MCF 10A (cell line): ENCODE measurements around the gene HTATSF1. TPM values are rescaled to one million over a fixed set of nuclear protein-coding genes. Genes with fewer than 3 reads are reported as not detected.

ENCODE experiments used
- BruUV-seq: library from RNA; stranded (reverse); fragments of 400-500 nt; replicated peaks from 2 replicates; lab custom pipeline; 2021; lab: Mats Ljungman, UMichigan
- CTCF ChIA-PET: fragments of 300-600 bp; sonication (Branson Sonifier 250); formaldehyde crosslinking; extraction: SDS; loops from one replicate; lab custom pipeline; 2021; ENCODE audit warnings: antibody characterized with exemption, inconsistent platforms; lab: Yijun Ruan, JAX
- POLR2A ChIA-PET: fragments of 300-600, 350-650 bp; sonication (Branson Sonifier 250); formaldehyde crosslinking; extraction: SDS; loops from one replicate; lab custom pipeline; 2020; ENCODE audit warnings: antibody characterized with exemption, inconsistent platforms; lab: Yijun Ruan, JAX
- DNase-seq: peaks from one replicate; pipeline ENCODE4 v3.0.0-alpha.2; 2018; ENCODE audit not compliant: unreplicated experiment
- H3K27ac Mint-ChIP-seq: one replicate; pipeline ENCODE4 v1.8.0; 2022; ENCODE audit warnings: mild to moderate bottlenecking, low read depth, mixed read lengths; ENCODE audit not compliant: unreplicated experiment
- H3K27me3 Mint-ChIP-seq: one replicate; pipeline ENCODE4 v1.8.0; 2022; ENCODE audit warnings: mixed read lengths; ENCODE audit not compliant: insufficient read depth, unreplicated experiment
- H3K36me3 Mint-ChIP-seq: one replicate; pipeline ENCODE4 v1.8.0; 2022; ENCODE audit warnings: mild to moderate bottlenecking, moderate library complexity, mixed read lengths; ENCODE audit not compliant: insufficient read depth, unreplicated experiment
- H3K4me1 Mint-ChIP-seq: one replicate; pipeline ENCODE4 v1.8.0; 2022; ENCODE audit warnings: mixed read lengths; ENCODE audit not compliant: insufficient read depth, unreplicated experiment
- H3K4me3 Mint-ChIP-seq: one replicate; pipeline ENCODE4 v1.8.0; 2022; ENCODE audit warnings: mild to moderate bottlenecking, moderate library complexity, mixed read lengths; ENCODE audit not compliant: unreplicated experiment
- H3K9me3 Mint-ChIP-seq: one replicate; pipeline ENCODE4 v1.8.0; 2022; ENCODE audit warnings: mixed read lengths; ENCODE audit not compliant: unreplicated experiment
- intact Hi-C: fragments of 100-400 bp; cut with micrococcal nuclease; formaldehyde crosslinking; loops from 2 replicates; pipeline ENCODE4 v1.14.1; 2022
- total RNA-seq: library from RNA; stranded (reverse); gene quantifications from 2 replicates; pipeline ENCODE4 v1.2.3, GENCODE V29; 2022
- TF ChIP-seq, protein P1 (sequence below): fragments of 200-600 bp; IDR thresholded peaks from one replicate; pipeline ENCODE4 v1.8.0; 2022; ENCODE audit warnings: antibody characterized with exemption, mild to moderate bottlenecking; ENCODE audit not compliant: unreplicated experiment

Gene HTATSF1
- total RNA-seq, 1 experiment from 2014 or later: 23.3 TPM

DNA sequence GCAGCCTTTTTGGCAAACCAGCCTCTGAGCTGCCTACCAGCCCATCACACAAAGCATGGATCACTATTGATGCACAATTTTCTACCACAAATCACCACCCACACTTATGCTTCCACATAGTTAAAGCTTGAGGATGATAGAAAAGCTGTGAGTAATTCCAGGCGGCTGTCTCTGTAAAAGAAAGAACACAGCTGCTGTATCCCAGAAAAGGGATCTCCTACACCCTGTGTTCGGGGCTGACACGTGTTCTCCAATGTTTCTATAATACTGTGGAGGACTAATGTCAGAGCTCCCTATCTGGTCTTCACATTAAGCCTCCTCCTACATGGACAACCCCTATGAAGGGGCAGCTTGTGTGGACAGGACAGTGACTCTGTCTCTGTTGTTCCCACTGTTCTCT lies 22.2 kb upstream of the HTATSF1 start:
- BruUV-seq: no TSS peak
- H3K4me1 Mint-ChIP-seq: no peaks in the 10 kb centered on the region
- POLR2A ChIA-PET: interaction anchor here (0.6 to 1.1 kb wide), 2 partner anchors 65 to 501 kb away, joined by 3 read pairs; no protein-coding TSS in a partner anchor
- TF ChIP-seq, protein P1, sequence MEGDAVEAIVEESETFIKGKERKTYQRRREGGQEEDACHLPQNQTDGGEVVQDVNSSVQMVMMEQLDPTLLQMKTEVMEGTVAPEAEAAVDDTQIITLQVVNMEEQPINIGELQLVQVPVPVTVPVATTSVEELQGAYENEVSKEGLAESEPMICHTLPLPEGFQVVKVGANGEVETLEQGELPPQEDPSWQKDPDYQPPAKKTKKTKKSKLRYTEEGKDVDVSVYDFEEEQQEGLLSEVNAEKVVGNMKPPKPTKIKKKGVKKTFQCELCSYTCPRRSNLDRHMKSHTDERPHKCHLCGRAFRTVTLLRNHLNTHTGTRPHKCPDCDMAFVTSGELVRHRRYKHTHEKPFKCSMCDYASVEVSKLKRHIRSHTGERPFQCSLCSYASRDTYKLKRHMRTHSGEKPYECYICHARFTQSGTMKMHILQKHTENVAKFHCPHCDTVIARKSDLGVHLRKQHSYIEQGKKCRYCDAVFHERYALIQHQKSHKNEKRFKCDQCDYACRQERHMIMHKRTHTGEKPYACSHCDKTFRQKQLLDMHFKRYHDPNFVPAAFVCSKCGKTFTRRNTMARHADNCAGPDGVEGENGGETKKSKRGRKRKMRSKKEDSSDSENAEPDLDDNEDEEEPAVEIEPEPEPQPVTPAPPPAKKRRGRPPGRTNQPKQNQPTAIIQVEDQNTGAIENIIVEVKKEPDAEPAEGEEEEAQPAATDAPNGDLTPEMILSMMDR: no peak
- no peaks in the 10 kb centered on the region for H3K36me3 Mint-ChIP-seq
- no peak for DNase-seq
- H3K4me3 Mint-ChIP-seq: no peak overlapping the region
- intact Hi-C loops: no loop called here
- H3K27me3 Mint-ChIP-seq: peaks cover 29% of the 10 kb centered on the region
- H3K9me3 Mint-ChIP-seq: no peaks in the 10 kb centered on the region
- no peak overlapping the region for H3K27ac Mint-ChIP-seq
- CTCF ChIA-PET: interaction anchor here (0.6 to 1.3 kb wide), 4 partner anchors 11 to 698 kb away, joined by 3 to 5 read pairs (median 4); no protein-coding TSS in a partner anchor

GRCh38 chrX:136476501-136476900 lies 20.9 kb upstream of the HTATSF1 start:
- H3K9me3 Mint-ChIP-seq: no peaks in the 10 kb centered on the region
- H3K4me1 Mint-ChIP-seq: no peaks in the 10 kb centered on the region
- H3K4me3 Mint-ChIP-seq: no peak overlapping the region
- ChIA-PET CTCF (interaction anchor here (0.7 to 1.5 kb wide), 6 partner anchors 8 to 1122 kb away, joined by 3 to 5 read pairs (median 4); no protein-coding TSS in a partner anchor), POLR2A (interaction anchor here (1.1 kb wide), 1 partner anchor 122 kb away, joined by 3 read pairs; no protein-coding TSS in a partner anchor)
- no TSS peak for BruUV-seq
- no peaks in the 10 kb centered on the region for H3K36me3 Mint-ChIP-seq
- H3K27me3 Mint-ChIP-seq: peaks cover 39% of the 10 kb centered on the region
- no peak for DNase-seq
- no peak overlapping the region for H3K27ac Mint-ChIP-seq
- intact Hi-C loops: no loop called here
- TF ChIP-seq, protein P1: no peak

DNA sequence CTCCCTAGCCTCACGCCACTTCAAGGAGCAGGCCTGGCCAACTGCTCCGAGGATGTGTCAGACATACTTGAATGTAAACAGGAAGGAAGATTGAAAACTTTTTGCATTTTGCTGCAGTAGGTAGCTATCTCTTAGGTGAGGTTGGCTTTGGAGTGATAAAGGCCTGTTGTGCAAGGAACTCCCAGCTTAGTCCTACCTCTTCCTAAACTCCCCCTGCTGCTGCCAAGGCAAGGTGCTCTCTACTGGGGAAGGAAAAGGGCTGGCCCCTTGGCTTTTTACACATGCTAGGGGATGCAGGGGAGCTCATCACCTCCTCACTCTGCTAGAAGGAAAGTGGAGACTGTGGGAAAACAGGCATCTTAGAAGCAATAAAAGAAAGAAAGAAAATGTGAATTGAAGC lies 20.4 kb upstream of the HTATSF1 start:
- H3K27ac Mint-ChIP-seq: no peak overlapping the region
- ChIA-PET CTCF (interaction anchor here (0.7 to 1.5 kb wide), 5 partner anchors 8 to 1123 kb away, joined by 3 to 5 read pairs (median 4); no protein-coding TSS in a partner anchor), POLR2A (interaction anchor here (1.1 kb wide), 1 partner anchor 123 kb away, joined by 3 read pairs; no protein-coding TSS in a partner anchor)
- peaks cover 35% of the 10 kb centered on the region for H3K27me3 Mint-ChIP-seq
- no peak overlapping the region for H3K4me3 Mint-ChIP-seq
- peak; percentile 20 for DNase-seq
- TF ChIP-seq, protein P1: no peak
- no TSS peak for BruUV-seq
- no peaks in the 10 kb centered on the region for H3K9me3 Mint-ChIP-seq
- no peaks in the 10 kb centered on the region for H3K4me1 Mint-ChIP-seq
- intact Hi-C loops: no loop called here
- no peaks in the 10 kb centered on the region for H3K36me3 Mint-ChIP-seq

- BruUV-seq: no TSS peak
- no peak for DNase-seq
- Mint-ChIP-seq H3K27ac (no peak overlapping the region), H3K9me3 (no peaks in the 10 kb centered on the region), H3K27me3 (peaks cover 43% of the 10 kb centered on the region), H3K4me3 (no peak overlapping the region), H3K4me1 (no peaks in the 10 kb centered on the region), H3K36me3 (no peaks in the 10 kb centered on the region)
- intact Hi-C loops: no loop called here
- TF ChIP-seq, protein P1: no peak
- CTCF ChIA-PET: no interaction called here
- POLR2A ChIA-PET: no interaction called here
Observed at GRCh38 chrX:136480383-136480782, 17.0 kb upstream of the HTATSF1 start.
